Sigmoid colon (tissue), 7 donors: ENCODE data around the gene CCNDBP1. TPM values are rescaled to one million over a fixed set of nuclear protein-coding genes. Genes with fewer than 3 reads are reported as not detected.

Source experiments
- DNase-seq: peaks from one replicate; pipeline ENCODE4 v3.0.0-alpha.2; 2019
- H3K27ac ChIP-seq, 4 donors: fragments of 200-600 bp; sonication (generic); one replicate each; pipeline ENCODE4 v1.5.1; 2016 to 2019; ENCODE audit warnings: mild to moderate bottlenecking in 1 of 4
- H3K27me3 ChIP-seq, 3 donors: fragments of 200-600 bp; sonication (generic); one replicate each; pipeline ENCODE4 v1.5.1; 2019; ENCODE audit warnings: mild to moderate bottlenecking in 1 of 3
- H3K36me3 ChIP-seq, 4 donors: fragments of 200-600 bp; sonication (generic); one replicate each; pipeline ENCODE4 v1.5.1; 2016 to 2019
- H3K4me1 ChIP-seq, 4 donors: fragments of 200-600 bp; sonication (generic); one replicate each; pipeline ENCODE4 v1.5.1; 2017 to 2019
- H3K4me3 ChIP-seq, 4 donors: fragments of 200-600 bp; sonication (generic); one replicate each; pipeline ENCODE4 v1.5.1; 2017 to 2019; ENCODE audit warnings: mild to moderate bottlenecking in 2 of 4, moderate library complexity in 1 of 4
- H3K9me3 ChIP-seq, 4 donors: fragments of 200-600 bp in 3 of 4; sonication (generic) in 3 of 4; one replicate each; pipeline versions ENCODE4 v1.5.1 to v1.6.1; 2013 to 2019
- CTCF ChIP-seq, 4 experiments: fragments of 450-650 bp in 3 of 4; fragments of 200-600 bp in 1 of 4; IDR thresholded peaks; one replicate each; pipeline ENCODE4 v1.5.1; 2016 to 2019; ENCODE audit warnings: antibody characterized with exemption in 4 of 4, mild to moderate bottlenecking in 3 of 4, moderate library complexity in 2 of 4
- EP300 ChIP-seq, 4 donors: sonication (generic); formaldehyde crosslinking; IDR thresholded peaks; one replicate each; pipeline ENCODE4 v1.6.1; 2017; ENCODE audit warnings: antibody characterized with exemption in 4 of 4
- POLR2A ChIP-seq, 2 donors: fragments of 450-650 bp; IDR thresholded peaks; one replicate each; pipeline ENCODE4 v1.6.1; 2016; ENCODE audit warnings: antibody characterized with exemption in 2 of 2, mild to moderate bottlenecking in 2 of 2, moderate library complexity in 2 of 2
- POLR2AphosphoS5 ChIP-seq, 4 donors: sonication (generic); formaldehyde crosslinking; IDR thresholded peaks; one replicate each; pipeline ENCODE4 v1.6.1; 2017; ENCODE audit warnings: antibody characterized with exemption in 4 of 4
- WGBS, 2 donors: extraction: QIAGEN DNeasy Blood & Tissue Kit; methylation state at CpG; one replicate each; pipeline ENCODE4 v1.1.7; 2013; 5-methylcytosine and 5-hydroxymethylcytosine counted together
- intact Hi-C: fragments of 100-400 bp; cut with DNase I; formaldehyde crosslinking; loops from one replicate; pipeline ENCODE4 v1.15.1; 2023
- polyA plus RNA-seq, 3 donors: library from polyadenylated mRNA; stranded (reverse); fragments of 200-250 nt; gene quantifications; one replicate each; pipeline ENCODE4 v1.2.3, GENCODE V29; 2013
- total RNA-seq, 4 donors: library from RNA; depleted of rRNA; stranded (reverse); fragments of >200 nt; gene quantifications; one replicate each; pipeline ENCODE4 v1.1.0, GENCODE V29; 2016
- donor health status: healthy with polysubstance abuse.
- donor health status: Bipolar disorder and iron deficiency.
- donor health status: healthy.

Gene CCNDBP1
- total and polyA plus RNA-seq, 7 donors, result 39.1 to 109 (median 53.9) TPM

DNA sequence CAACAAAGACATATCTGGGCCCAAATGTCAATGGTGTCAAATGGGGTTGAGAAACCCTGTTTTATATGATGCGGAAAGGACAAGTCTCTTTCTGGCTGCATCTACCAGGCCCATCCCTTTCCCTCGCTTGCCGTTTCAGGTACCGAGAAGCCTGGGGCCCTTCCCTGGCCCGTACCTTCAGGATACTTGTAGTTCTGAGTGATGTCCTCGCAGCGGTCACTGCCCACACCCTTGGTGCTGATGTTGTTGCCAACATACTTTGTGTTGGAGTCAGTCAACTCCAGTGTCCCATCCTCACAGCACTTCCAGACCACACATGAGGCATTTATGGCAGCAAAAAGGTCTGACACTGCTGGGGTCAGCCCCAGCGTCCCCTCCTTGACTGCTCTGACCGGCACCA is 21.8 kb downstream of the CCNDBP1 start:
- H3K36me3 ChIP-seq, result no peaks in the 10 kb centered on the region
- 89 to 92% methylated on average over 9 of the region's 9 CpGs for WGBS, 2 donors
- TF ChIP-seq POLR2AphosphoS5 (IDR thresholded peaks at IDR 0.05), result no peak
- intact Hi-C loops, result no loop called here
- peaks cover 0 to 31% (median 0%) of the 10 kb centered on the region in 3 donors for H3K27me3 ChIP-seq
- no peak overlapping the region for H3K4me3 ChIP-seq
- H3K9me3 ChIP-seq, result no peaks in the 10 kb centered on the region
- no peak overlapping the region for H3K27ac ChIP-seq
- H3K4me1 ChIP-seq, result no peaks in the 10 kb centered on the region
- no peak for DNase-seq

GRCh38 chr15:43208052-43209002 is 23.1 kb downstream of the CCNDBP1 start:
- TF ChIP-seq POLR2A (IDR thresholded peaks at IDR 0.05) (no peak), CTCF (IDR thresholded peaks at IDR 0.05) (no peak), POLR2AphosphoS5 (IDR thresholded peaks at IDR 0.05) (no peak), EP300 (IDR thresholded peaks at IDR 0.05) (no peak)
- H3K27me3 ChIP-seq, result peaks cover 0 to 31% (median 0%) of the 10 kb centered on the region in 3 donors
- H3K27ac ChIP-seq, result no peak overlapping the region
- intact Hi-C loops, result no loop called here
- WGBS, 2 donors, result 68 to 69% methylated on average over 23 of the region's 23 CpGs
- H3K4me3 ChIP-seq, result no peak overlapping the region
- no peak for DNase-seq
- H3K36me3 ChIP-seq, result no peaks in the 10 kb centered on the region
- H3K4me1 ChIP-seq, result no peaks in the 10 kb centered on the region
- no peaks in the 10 kb centered on the region for H3K9me3 ChIP-seq

GRCh38 chr15:43209059-43209824 is 24.0 kb downstream of the CCNDBP1 start:
- intact Hi-C loops, result no loop called here
- Histone ChIP-seq H3K4me3 (no peak overlapping the region), H3K4me1 (no peaks in the 10 kb centered on the region), H3K36me3 (no peaks in the 10 kb centered on the region), H3K27me3 (peaks cover 0 to 31% (median 0%) of the 10 kb centered on the region in 3 donors), H3K27ac (no peak overlapping the region), H3K9me3 (no peaks in the 10 kb centered on the region)
- DNase-seq, result no peak
- TF ChIP-seq CTCF (IDR thresholded peaks at IDR 0.05) (no peak), POLR2AphosphoS5 (IDR thresholded peaks at IDR 0.05) (no peak), POLR2A (IDR thresholded peaks at IDR 0.05) (no peak), EP300 (IDR thresholded peaks at IDR 0.05) (no peak)
- 62 to 74% methylated on average over 13 of the region's 13 CpGs for WGBS, 2 donors

DNA sequence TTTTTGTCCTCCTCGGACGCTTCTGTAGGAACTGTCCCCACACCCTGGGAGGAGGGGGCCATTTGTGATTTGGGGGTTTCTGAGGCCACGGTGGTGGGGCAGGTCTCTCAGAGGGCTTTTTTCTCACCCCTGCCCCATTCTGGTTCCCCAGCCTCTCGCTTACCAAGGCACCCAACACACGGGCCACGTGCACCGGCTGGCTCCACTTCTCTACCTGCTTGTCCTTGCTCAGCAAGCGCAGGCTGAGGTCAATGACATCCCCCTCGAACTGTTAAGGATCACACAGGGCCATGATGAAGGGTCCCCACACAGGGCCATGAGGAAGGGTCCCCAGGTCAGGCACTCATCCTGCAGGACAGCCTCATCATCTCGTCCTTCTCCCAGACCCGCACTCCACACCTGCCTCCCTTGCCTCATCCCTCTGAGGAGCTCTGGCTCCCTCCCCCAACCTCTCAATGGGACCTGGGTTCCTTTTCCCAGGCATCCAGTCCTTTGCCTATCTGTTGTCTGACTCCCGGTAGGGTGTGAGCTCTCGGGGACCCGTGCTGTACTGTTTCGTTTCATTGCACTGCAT is 25.1 kb downstream of the CCNDBP1 start:
- no peaks in the 10 kb centered on the region for H3K9me3 ChIP-seq
- TF ChIP-seq CTCF (IDR thresholded peaks at IDR 0.05) (no peak), EP300 (IDR thresholded peaks at IDR 0.05) (no peak), POLR2A (IDR thresholded peaks at IDR 0.05) (no peak), POLR2AphosphoS5 (IDR thresholded peaks at IDR 0.05) (no peak)
- no peaks in the 10 kb centered on the region for H3K36me3 ChIP-seq
- no peaks in the 10 kb centered on the region for H3K4me1 ChIP-seq
- no peak overlapping the region for H3K4me3 ChIP-seq
- 83 to 87% methylated on average over 15 of the region's 15 CpGs for WGBS, 2 donors
- no peak overlapping the region for H3K27ac ChIP-seq
- peaks cover 0 to 31% (median 0%) of the 10 kb centered on the region in 3 donors for H3K27me3 ChIP-seq
- intact Hi-C loops, result no loop called here
- no peak for DNase-seq

GRCh38 chr15:43210807-43211206 is 25.6 kb downstream of the CCNDBP1 start:
- WGBS, 2 donors, result 80 to 86% methylated on average over 9 of the region's 9 CpGs
- intact Hi-C loops, result no loop called here
- Histone ChIP-seq H3K9me3 (no peaks in the 10 kb centered on the region), H3K27me3 (peaks cover 0 to 31% (median 0%) of the 10 kb centered on the region in 3 donors), H3K4me1 (no peaks in the 10 kb centered on the region), H3K4me3 (no peak overlapping the region), H3K27ac (no peak overlapping the region), H3K36me3 (no peaks in the 10 kb centered on the region)
- TF ChIP-seq EP300 (IDR thresholded peaks at IDR 0.05), result no peak
- no peak for TF ChIP-seq CTCF (IDR thresholded peaks at IDR 0.05)
- no peak for TF ChIP-seq POLR2A (IDR thresholded peaks at IDR 0.05)
- no peak for TF ChIP-seq POLR2AphosphoS5 (IDR thresholded peaks at IDR 0.05)
- DNase-seq, result no peak
